Activated CD4-positive, alpha-beta T cell treated with anti-CD3 and anti-CD28 coated beads, Interleukin-2, Interleukin-6, amounts not matched to agents 100 ng/mL and 50 ng/mL, durations not matched to agents 16 hours and 8 hours (primary cell): ENCODE results near the gene FBXW9.
"Not testable (repeated sequence)": the region's sequence is repeated elsewhere in the genome, so short reads cannot be mapped to it uniquely, and the experiment has no call there.

Experiments
- DNase-seq: peaks from one replicate; pipeline ENCODE4 v3.0.0-alpha.2; 2020

The FBXW9 gene

GRCh38 chr19:12715102-12715501 is 18.7 kb upstream of the FBXW9 start:
- no peak for DNase-seq

- DNase-seq: not testable (repeated sequence)
These were observed 16.9 kb upstream of the FBXW9 start for GRCh38 chr19:12713304-12713703.

GRCh38 chr19:12712077-12712476 is 15.6 kb upstream of the FBXW9 start:
- DNase-seq: not testable (repeated sequence)

- DNase-seq: no peak
These were observed 14.8 kb upstream of the FBXW9 start for GRCh38 chr19:12711187-12711586.

GRCh38 chr19:12708641-12709040 is 12.2 kb upstream of the FBXW9 start:
- DNase-seq: no peak

GRCh38 chr19:12706332-12706718 is 9.9 kb upstream of the FBXW9 start:
- no peak for DNase-seq

GRCh38 chr19:12705654-12706331 is 9.4 kb upstream of the FBXW9 start:
- no peak for DNase-seq

- no peak for DNase-seq
These were observed 8.7 kb upstream of the FBXW9 start for GRCh38 chr19:12705169-12705568.

GRCh38 chr19:12703046-12703445 is 6.6 kb upstream of the FBXW9 start:
- DNase-seq: peak; percentile 44

- DNase-seq: no peak
These were observed 5.3 kb upstream of the FBXW9 start for GRCh38 chr19:12701596-12702282.

- no peak for DNase-seq
These were observed 1.7 kb upstream of the FBXW9 start for GRCh38 chr19:12698138-12698537.

- not testable (repeated sequence) for DNase-seq
These were observed 994 bp upstream of the FBXW9 start for GRCh38 chr19:12697425-12697824.

- peak; percentile 32 for DNase-seq
These were observed 450 bp downstream of the FBXW9 start for GRCh38 chr19:12695997-12696365.

- DNase-seq: no peak
These were observed 917 bp downstream of the FBXW9 start for GRCh38 chr19:12695514-12695913.

GRCh38 chr19:12695096-12695495 is 1.3 kb downstream of the FBXW9 start:
- DNase-seq: peak; percentile 29

GRCh38 chr19:12694641-12695040 is 1.8 kb downstream of the FBXW9 start:
- DNase-seq: no peak

GRCh38 chr19:12692960-12693359 is 3.5 kb downstream of the FBXW9 start:
- DNase-seq: no peak

GRCh38 chr19:12689581-12690216 is 6.7 kb downstream of the FBXW9 start:
- DNase-seq: no peak

GRCh38 chr19:12689012-12689411 is 7.4 kb downstream of the FBXW9 start:
- DNase-seq: no peak

GRCh38 chr19:12687496-12688196 is 8.8 kb downstream of the FBXW9 start, which contains the start of gene GNG14:
Gene GNG14, plus strand, starts transcription at chr19:12687998. Its CDS starts 51 bp downstream, at chr19:12688049.
- no peak for DNase-seq

- no peak for DNase-seq
These were observed 10.6 kb downstream of the FBXW9 start for GRCh38 chr19:12685831-12686230.

- DNase-seq: peak; percentile 96
These were observed 15.1 kb downstream of the FBXW9 start, which contains the start of gene DHPS for GRCh38 chr19:12681074-12681987. Gene DHPS, minus strand, starts transcription at chr19:12681880. Its CDS starts 114 bp downstream, at chr19:12681766.
